ENCODE measurements around the gene CTTNBP2. TPM values are rescaled to one million over a fixed set of nuclear protein-coding genes. Genes with fewer than 3 reads are reported as not detected.

Gene CTTNBP2
- polyA plus RNA-seq, 1 of the 3 experiments (the other 2 are of a cell fraction): not detected

DNA sequence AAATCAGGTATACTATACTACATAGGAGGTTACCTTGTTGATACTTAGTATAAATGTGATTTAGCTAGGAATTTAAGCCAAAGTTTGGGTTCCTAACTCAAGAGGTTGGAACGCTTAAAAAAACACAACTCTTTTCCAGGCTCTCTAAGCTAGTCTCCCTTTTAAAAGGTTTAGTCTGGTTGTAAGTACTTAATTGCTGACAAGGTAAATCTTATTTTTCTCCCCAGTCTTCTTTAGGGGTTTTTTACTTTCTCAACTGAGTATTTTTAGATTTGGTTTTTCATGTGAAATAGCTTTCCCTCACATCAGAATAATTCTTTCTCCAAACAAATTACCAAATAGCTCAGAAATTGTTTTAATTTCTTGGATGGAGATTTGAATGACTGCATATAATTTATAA lies 20.8 kb upstream of the CTTNBP2 start:
- ChIA-PET CTCF (interaction anchor here (0.8 kb wide), 1 partner anchor 11 kb away, joined by 4 read pairs; no protein-coding TSS in a partner anchor), POLR2A (no interaction called here)
- 7% methylated on average over 1 of the region's 1 CpG for WGBS (ENCODE audit: low lambda C conversion rate)

More for the DNA sequence above, 20.8 kb upstream of the CTTNBP2 start:
- no peaks in the 10 kb centered on the region for H3K9me3 ChIP-seq
- no peak overlapping the region for H3K9ac ChIP-seq
- H3K4me1 ChIP-seq (ENCODE audit: control insufficient read depth in 1 of 2, insufficient read depth in 2 of 2, low read depth in 1 of 2, low read length in 1 of 2): no peaks in the 10 kb centered on the region
- DNase-seq: no peak
- H3K9me2 ChIP-seq: no peaks in the 10 kb centered on the region
- H3K4me2 ChIP-seq: no peak overlapping the region
- H3K4me3 ChIP-seq (ENCODE audit: low read depth in 2 of 2, low read length in 1 of 2): no peak overlapping the region
- no peaks in the 10 kb centered on the region for H4K20me1 ChIP-seq (ENCODE audit: insufficient read depth)
- no peaks in the 10 kb centered on the region for H3F3A ChIP-seq (replicated peaks; ENCODE audit: insufficient read depth)
- no peaks in the 10 kb centered on the region for H3K27me3 ChIP-seq (ENCODE audit: insufficient read depth)
- no peak overlapping the region for H3K27ac ChIP-seq (ENCODE audit: low read depth in 2 of 2, low read length in 1 of 2)
- H3K79me2 ChIP-seq (ENCODE audit: insufficient read depth): no peaks in the 10 kb centered on the region
- no peaks in the 10 kb centered on the region for H3K36me3 ChIP-seq (replicated peaks in 1 of 2; ENCODE audit: control insufficient read depth in 1 of 2, insufficient read depth in 2 of 2, low read length in 1 of 2)
- H2AFZ ChIP-seq (ENCODE audit: low read depth): no peak overlapping the region
- TF ChIP-seq RXRA (IDR thresholded peaks at IDR 0.05; ENCODE audit: borderline replicate concordance, low read depth) (no peak), TAF1 (IDR thresholded peaks at IDR 0.05; ENCODE audit: borderline replicate concordance, low read depth, low read length) (no peak), MEF2A (IDR thresholded peaks at IDR 0.05; ENCODE audit: borderline replicate concordance, low read depth) (no peak), EP300 (IDR thresholded peaks at IDR 0.05; ENCODE audit: borderline replicate concordance in 1 of 2, low read depth in 1 of 2, low read length in 1 of 2) (no peak), RCOR1 (IDR thresholded peaks at IDR 0.05; ENCODE audit: low read length) (no peak), SMC3 (IDR thresholded peaks at IDR 0.05; ENCODE audit: low read depth, low read length) (no peak), ZBTB33 (IDR thresholded peaks at IDR 0.05; ENCODE audit: borderline replicate concordance, low read depth) (no peak), SIN3A (IDR thresholded peaks at IDR 0.05; ENCODE audit: borderline replicate concordance, low read depth, low read length) (no peak), MXI1 (IDR thresholded peaks at IDR 0.05; ENCODE audit: low read depth, low read length) (no peak), IRF3 (IDR thresholded peaks at IDR 0.05; ENCODE audit: low read depth, low read length) (no peak), NFIC (IDR thresholded peaks at IDR 0.05; ENCODE audit: borderline replicate concordance) (no peak), RAD21 (IDR thresholded peaks at IDR 0.05; ENCODE audit: low read length) (no peak), CHD2 (IDR thresholded peaks at IDR 0.05; ENCODE audit: low read length, partially characterized antibody) (no peak), EZH2phosphoT487 (IDR thresholded peaks at IDR 0.05; ENCODE audit: borderline replicate concordance, low read depth) (no peak)
- TF ChIP-seq, protein P1, sequence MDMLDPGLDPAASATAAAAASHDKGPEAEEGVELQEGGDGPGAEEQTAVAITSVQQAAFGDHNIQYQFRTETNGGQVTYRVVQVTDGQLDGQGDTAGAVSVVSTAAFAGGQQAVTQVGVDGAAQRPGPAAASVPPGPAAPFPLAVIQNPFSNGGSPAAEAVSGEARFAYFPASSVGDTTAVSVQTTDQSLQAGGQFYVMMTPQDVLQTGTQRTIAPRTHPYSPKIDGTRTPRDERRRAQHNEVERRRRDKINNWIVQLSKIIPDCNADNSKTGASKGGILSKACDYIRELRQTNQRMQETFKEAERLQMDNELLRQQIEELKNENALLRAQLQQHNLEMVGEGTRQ (IDR thresholded peaks at IDR 0.05; ENCODE audit: borderline replicate concordance, low read depth, low read length): no peak
- TF ChIP-seq, protein P2, sequence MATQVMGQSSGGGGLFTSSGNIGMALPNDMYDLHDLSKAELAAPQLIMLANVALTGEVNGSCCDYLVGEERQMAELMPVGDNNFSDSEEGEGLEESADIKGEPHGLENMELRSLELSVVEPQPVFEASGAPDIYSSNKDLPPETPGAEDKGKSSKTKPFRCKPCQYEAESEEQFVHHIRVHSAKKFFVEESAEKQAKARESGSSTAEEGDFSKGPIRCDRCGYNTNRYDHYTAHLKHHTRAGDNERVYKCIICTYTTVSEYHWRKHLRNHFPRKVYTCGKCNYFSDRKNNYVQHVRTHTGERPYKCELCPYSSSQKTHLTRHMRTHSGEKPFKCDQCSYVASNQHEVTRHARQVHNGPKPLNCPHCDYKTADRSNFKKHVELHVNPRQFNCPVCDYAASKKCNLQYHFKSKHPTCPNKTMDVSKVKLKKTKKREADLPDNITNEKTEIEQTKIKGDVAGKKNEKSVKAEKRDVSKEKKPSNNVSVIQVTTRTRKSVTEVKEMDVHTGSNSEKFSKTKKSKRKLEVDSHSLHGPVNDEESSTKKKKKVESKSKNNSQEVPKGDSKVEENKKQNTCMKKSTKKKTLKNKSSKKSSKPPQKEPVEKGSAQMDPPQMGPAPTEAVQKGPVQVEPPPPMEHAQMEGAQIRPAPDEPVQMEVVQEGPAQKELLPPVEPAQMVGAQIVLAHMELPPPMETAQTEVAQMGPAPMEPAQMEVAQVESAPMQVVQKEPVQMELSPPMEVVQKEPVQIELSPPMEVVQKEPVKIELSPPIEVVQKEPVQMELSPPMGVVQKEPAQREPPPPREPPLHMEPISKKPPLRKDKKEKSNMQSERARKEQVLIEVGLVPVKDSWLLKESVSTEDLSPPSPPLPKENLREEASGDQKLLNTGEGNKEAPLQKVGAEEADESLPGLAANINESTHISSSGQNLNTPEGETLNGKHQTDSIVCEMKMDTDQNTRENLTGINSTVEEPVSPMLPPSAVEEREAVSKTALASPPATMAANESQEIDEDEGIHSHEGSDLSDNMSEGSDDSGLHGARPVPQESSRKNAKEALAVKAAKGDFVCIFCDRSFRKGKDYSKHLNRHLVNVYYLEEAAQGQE (IDR thresholded peaks at IDR 0.05; ENCODE audit: low read depth, low read length): no peak
